OCI-LY3 (cell line): ENCODE data around the gene CACNA1I.

Experiments
- EZH2phosphoT487 ChIP-seq: fragments of 200-600 bp; shearing (Covaris generic); IDR thresholded peaks from 2 replicates; pipeline ENCODE4 v1.6.1; 2018; ENCODE audit warnings: antibody characterized with exemption, mixed run types, low read depth
- TF ChIP-seq, protein P1 (sequence below): fragments of 200-600, 300-600 bp; sonication (generic); IDR thresholded peaks from 2 replicates; pipeline ENCODE4 v1.5.1; 2014; ENCODE audit warnings: antibody characterized with exemption, low read length, low read depth

- TF ChIP-seq, protein P1, sequence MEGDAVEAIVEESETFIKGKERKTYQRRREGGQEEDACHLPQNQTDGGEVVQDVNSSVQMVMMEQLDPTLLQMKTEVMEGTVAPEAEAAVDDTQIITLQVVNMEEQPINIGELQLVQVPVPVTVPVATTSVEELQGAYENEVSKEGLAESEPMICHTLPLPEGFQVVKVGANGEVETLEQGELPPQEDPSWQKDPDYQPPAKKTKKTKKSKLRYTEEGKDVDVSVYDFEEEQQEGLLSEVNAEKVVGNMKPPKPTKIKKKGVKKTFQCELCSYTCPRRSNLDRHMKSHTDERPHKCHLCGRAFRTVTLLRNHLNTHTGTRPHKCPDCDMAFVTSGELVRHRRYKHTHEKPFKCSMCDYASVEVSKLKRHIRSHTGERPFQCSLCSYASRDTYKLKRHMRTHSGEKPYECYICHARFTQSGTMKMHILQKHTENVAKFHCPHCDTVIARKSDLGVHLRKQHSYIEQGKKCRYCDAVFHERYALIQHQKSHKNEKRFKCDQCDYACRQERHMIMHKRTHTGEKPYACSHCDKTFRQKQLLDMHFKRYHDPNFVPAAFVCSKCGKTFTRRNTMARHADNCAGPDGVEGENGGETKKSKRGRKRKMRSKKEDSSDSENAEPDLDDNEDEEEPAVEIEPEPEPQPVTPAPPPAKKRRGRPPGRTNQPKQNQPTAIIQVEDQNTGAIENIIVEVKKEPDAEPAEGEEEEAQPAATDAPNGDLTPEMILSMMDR = no peak
- TF ChIP-seq EZH2phosphoT487 = no peak
Observed at GRCh38 chr22:39719559-39720450, 149.3 kb downstream of the CACNA1I start.
